HG03095 (cell line): ENCODE data around the gene GALNT5.

ENCODE experiments used
- ATAC-seq: cut with Tn5 transposase; IDR thresholded peaks from one replicate; pipeline ENCODE4 v1.9.1; 2021; ENCODE audit warnings: moderate library complexity; ENCODE audit not compliant: unreplicated experiment

GALNT5 gene

DNA sequence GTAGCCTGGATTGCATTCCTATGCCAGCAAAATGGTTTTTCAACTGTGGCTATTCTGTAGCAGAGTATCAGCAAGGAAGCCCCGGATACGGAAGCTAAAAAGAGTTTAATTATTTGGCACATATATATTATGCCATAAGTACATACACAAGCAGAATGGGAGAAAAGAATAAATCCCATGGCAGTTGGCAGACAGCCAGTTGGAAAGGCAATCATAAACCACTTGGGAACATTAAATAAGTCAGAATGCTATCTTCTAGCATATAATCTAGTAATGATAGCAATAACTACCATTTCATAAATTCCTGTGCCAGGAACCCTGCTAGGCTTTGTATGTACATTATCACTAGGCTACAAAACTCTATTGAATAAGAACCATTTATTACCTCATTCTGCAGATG, 26.0 kb downstream of the GALNT5 start:
- no peak for ATAC-seq

DNA sequence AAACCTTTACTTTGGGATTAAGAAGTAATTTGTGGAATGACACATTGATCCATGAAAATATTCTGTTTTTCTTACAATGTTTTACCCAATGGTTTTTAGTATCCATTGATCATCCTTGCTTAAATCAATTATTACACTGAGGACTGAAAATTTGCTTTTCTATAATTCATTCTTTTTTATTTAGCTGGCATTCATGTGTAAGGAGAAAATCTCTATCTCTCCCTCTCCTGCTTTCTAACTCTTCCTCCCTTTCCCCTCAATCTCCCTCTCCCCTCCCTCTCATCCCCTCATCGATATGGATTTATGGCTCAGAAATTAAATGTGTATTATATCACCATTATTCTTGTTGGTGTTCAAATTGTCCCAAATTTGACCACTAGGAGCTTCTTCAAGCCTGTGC, 29.7 kb downstream of the GALNT5 start:
- ATAC-seq = no peak

DNA sequence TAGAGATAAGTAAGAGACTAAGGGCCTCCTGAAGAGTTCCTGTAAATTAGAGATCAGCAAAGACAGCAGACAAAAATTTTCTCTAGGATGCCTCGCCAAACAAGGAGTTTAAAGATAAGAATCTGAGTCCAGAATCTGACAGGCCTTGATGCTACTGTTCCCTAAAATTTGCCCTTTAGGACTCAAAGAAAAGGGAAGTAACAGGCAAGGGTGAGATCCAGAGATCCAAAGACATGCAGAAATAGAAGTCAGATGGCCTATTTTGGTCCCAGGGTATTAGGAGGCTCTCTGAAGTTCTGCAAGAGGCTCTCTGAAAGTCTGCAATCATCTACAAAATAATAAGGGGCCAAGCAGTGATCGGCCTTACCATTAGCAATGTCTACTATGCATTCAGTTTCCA, 33.0 kb downstream of the GALNT5 start:
- no peak for ATAC-seq

DNA sequence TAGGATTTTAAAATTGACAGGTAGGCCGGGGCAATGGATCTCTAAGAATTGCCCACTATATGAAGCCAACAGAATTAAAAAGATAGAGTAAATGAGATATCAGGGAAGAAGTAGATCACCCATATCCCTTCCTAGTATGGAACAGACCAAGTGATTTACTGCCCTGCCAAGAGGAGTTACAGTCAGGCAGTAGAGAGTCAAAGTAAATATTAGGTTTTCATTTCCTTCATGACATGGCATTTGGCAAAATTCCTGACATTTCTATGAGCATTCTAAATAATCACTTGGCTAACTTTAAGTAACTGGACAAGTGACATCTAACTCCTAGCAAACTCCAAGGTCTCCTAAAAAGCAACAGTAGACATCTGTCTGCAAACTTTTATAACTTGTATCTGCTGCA, 33.5 kb downstream of the GALNT5 start:
- ATAC-seq = no peak

DNA sequence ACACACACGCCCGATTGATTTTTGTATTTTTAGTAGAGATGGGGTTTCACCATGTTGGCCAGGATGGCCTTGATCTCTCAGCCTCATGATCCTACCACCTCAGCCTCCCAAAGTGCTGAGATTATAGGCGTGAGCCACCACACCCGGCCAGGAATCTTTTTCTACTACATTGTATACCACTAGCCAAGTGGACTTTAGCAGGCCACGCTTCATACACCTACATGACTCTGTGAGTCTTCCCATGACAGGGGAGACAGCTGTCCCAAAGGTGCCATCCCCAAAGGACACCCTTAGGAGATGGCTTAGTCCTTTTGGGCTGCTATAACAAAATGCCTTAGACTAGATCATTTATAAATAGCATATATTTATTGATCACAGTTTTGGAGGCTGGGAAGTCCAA, 35.3 kb downstream of the GALNT5 start:
- no peak for ATAC-seq

DNA sequence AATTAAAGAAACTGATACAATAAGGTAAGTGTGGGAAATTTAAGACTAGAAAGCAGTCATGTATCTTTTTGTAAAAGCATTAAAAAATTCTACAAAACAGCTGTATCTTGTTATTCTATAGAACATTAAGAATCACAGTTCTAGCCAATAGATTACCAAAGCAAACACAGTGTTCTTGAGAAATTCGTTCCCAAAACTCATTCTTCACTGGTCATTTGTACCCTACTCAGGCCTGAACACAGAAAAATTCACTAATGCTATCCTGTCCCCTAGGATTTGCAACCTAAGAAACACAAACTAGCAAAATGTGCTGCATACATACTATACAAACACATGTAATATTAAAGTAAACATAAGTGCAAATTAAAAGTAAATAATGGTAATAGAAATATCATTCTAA, 39.0 kb downstream of the GALNT5 start:
- ATAC-seq = no peak

DNA sequence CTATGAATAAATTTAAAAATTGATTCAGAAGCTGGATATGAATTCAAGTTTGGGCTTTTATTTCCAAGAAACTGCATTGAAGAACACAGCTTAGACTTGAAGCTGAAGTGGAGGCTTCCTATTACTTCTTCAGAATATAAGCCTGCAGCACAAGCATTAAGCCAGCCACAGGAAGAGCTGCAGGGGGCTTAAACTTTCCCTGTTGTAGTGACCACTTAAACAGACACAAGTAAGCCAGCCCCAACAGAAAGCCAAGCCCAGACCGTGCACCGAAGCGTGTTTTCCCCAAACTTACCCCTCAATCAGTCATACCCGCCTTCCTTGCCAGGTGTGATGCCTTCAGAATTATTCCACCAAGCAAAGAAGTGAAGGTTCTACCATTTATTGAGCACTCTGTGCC, 39.5 kb downstream of the GALNT5 start:
- ATAC-seq = no peak

DNA sequence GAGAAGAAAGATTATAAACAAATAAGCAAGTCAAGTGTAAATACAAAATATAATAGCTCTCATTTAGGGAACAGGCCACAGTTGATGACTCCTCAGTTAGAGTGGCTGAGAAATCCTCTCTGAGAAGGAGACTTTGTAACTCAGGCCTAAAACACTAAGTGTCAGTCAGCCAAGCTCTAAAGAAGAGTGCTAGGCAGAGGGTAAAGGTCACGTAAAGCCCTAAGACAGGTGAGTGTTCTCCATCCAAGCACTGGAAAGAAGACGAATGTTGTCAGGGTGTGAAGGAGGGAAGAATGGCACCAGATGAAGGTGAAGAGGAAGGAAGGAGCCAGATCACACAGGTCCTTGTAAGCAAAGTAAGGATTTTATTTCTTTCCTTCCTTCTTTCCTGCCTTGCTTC, 43.8 kb downstream of the GALNT5 start:
- ATAC-seq = no peak

DNA sequence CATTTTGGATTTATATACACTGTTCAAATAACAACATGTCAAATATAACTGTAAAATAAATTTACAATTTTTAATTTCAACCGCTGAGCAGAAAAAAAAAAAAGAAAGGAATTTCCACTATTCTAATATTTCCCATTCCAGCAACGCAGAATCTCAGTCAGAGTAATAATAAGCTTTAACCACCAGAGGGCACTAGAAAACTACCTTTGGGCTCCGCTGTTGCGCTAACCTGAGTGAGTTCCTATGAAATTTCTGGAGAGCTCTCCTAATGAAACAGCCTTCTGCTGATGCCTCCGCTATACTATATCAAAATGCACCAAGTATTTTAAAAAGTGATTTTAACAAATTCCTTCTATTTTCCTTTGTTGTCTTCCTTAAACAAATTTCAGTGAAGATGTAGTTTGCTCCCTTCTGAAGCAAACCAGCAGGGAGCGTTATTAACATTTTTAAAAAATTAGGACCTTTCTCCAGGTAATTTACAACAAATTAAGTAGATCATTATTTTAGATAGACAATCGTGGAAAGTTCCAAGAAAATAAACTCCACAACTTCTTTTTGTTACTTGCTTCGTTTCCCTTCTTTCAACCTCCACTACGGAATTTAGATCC, 45.1 kb downstream of the GALNT5 start:
- peak; percentile 73 for ATAC-seq

DNA sequence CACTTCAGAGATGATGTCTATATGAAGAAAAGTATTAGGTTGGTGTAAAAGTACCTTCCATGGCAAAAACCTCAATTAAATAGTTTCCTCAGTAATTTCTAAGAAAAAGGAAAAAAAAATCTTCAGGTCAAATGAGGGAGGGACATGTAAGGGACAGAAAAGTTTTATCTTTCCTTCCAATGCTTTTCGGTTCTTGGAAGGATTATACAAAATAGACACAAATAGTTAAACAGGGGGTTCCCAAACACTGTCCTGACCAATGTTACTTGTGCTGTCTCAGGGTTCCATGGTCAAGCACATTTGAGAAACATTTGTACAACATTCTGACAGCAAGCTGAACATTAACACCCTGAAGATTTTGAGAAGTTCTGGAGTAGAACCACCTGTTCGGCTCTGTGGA, 46.1 kb downstream of the GALNT5 start:
- ATAC-seq = no peak

DNA sequence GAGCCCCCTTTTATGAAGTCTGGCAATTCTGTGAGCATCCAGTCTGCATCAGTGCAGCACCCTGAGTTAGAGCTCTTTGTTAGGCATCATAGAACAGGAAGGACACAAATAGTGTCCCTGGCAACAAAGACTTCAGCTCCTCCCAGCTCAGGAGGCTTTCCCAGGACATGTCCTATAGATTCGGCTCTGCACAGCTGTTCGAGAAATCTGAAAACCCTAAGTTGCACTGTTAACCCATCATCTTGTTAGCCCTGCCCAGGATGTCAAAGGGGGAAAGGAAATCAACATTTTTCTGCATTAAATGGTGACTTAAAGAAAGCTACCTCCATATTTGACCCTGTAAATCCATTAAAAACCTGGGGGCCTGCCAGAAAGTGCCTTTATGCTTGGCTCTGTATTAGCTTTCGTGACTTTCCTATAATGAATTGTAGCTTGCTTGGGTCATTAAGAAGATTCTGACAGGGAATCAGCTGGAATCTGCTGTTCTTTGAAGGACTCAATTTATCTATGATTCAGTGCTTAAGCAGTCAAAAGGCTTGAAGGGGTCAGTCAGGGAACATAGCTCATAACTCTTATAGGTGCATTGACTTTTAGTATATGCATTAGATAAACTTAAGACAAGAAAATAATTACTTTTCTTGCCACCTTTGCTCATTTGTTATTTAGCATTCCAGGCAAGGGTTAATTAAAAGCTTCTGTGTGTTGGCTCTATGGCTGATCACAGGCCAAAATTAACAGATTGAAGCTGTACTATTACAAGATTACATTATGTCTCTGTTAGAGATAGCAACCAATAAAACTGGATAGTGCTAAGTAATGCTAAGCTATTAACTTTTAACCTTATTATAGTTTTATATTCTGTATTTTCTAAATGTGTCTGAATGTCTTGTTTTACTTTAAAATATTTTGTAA, 47.6 kb downstream of the GALNT5 start:
- no peak for ATAC-seq

DNA sequence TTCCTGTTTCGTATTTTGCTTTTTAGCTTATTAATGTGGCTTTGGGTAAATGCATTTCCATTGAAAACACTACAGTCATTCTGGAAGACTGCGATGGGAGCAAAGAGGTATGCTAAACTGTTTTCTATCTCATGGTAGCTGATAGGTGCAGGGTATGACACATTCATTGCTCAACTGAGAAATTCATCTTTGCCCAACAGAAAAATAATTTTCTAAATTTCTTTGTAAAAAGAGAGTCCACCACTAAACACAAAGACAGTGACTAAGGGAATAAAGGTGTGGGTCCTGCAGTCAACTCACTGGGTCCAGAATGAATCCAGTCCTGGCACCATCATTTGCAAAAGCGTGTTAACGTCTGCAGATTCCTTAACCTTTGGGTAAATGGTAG, 48.2 kb downstream of the GALNT5 start:
- ATAC-seq = no peak

DNA sequence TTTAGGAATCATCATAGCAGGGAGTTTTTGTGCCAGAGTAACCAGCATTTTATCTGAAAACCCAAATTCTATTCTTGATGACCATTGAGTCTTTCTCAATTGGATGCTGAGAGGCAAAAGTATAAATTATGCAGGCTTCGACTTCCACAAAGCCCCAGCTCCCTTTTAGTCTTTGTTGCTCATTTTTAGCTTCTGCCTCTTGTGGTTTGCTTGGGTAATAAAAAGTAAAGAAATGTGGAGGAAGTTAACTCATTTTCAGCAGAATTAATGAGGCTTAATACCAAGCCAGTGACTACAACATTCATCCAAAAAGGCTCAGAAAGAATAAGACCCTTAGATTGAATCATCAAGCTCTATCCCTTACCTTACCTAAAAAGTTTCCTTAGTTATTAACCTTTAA, 49.5 kb downstream of the GALNT5 start:
- ATAC-seq = no peak

DNA sequence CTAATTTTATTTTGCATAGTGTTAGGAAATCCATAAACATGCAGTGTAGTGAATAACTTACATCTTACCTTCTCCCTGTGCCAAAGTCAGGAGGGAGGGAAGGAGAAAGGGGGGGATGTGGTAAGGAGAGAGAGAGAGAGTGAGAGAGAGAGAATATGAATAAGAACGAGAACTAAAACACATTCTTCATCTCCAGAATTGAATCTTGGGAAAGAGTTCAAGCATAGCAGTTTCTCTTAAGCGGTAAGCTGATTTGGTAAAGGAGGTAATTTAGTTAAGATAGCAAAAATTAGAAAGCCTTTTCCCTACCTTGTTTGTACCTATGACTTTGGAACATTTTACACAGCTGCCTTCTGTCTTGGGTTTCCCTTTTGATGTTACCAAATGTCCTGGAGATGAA, 52.4 kb downstream of the GALNT5 start:
- ATAC-seq = no peak

DNA sequence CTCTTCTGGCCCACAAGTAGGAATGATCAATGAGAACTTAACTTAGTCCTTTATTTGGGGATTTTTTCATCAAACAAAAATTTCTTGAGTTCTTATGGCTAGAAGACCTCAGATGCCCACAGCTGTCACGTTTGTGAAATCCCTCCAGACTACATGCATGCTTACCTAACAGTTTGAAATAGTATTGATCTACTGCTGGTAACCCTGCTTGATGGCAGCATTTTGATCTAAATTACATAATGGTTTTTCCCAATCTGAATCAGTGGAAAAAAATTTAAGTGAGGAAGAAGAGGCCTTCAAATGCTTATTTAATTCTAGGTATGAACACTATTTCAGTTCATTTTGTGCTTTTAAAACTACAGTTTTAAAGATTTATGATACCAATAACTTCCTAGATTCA, 54.2 kb downstream of the GALNT5 start:
- no peak for ATAC-seq

DNA sequence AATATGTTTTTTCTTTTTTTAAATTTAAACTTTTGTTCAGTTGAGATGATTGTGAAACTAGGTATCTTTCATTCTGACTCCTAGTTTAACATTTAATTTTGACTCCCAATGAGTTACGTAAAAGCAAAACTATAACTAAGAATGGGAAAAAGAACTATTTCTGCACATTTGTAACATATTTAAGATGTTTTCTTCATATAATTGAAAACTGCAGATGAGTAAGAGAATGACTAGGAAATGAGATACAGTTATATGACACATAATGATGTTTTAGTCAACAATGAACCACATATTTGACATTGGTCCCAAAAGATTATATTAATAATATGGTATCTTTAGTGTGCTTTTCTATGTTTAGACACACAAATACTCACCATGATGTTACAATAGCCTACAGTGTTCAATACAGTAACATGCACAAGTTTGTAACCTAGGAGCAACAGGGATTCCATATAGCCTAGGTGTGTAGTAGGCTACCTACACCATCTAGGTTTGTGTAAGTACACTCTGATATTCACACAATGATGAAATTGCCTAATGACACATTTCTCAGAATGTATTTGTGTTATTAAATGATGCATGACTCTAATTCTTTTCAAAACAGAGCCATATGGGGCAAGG, 55.5 kb downstream of the GALNT5 start:
- peak; percentile 40 for ATAC-seq

DNA sequence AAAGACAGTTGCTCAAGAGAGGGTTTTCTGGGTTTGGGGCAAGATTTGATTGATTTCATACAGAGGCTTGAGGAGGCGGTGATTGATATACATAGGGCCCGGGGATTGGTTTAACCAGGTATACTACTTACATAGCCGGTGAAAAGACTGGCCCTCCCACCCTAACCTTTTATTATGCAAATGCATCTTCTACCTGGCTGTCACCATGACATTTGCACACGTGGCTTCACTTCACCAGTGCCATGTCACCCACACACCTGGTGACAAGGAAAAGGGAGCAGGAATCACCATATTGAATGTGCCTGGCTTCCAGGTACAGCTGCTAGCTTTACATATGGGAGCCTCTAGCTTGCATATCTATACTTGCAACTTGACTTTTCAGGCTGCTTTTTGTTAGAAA, 58.4 kb downstream of the GALNT5 start:
- no peak for ATAC-seq

DNA sequence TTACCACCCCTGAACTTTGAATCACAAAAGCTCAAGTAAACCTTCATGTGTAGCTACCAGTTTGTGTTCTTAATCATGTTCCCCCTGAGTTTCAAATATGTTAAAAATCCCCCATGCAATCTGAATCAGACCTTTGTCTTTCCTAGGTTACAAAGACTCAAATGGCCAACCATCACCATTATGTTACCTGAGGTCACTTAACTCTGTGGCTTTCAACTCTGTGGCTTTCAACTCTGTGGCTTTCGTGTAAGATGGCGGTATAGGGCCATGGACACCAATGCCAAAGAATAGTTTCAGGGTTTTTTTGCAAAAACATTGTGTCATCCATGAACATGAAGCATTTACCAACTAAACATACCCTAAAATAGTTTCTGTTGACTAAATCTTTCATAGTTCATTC, 61.4 kb downstream of the GALNT5 start:
- no peak for ATAC-seq

DNA sequence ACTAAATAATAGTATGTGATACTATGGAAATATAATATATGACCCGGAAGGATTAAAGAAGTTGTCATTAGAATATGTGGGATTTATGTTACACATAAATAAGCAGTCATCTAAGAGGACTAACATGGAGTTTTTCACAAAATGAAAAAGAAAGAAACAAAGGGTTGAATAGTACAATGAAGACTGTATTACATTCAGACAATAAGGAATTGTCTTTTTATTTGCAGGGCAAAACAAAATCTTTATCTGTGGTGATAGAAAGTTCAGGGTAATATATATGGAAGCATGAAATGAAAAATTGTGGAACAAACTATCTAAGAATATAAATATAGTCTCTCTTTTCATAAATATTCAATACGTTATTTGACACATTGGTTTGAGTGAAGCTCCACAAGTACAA, 62.3 kb downstream of the GALNT5 start:
- ATAC-seq = no peak

DNA sequence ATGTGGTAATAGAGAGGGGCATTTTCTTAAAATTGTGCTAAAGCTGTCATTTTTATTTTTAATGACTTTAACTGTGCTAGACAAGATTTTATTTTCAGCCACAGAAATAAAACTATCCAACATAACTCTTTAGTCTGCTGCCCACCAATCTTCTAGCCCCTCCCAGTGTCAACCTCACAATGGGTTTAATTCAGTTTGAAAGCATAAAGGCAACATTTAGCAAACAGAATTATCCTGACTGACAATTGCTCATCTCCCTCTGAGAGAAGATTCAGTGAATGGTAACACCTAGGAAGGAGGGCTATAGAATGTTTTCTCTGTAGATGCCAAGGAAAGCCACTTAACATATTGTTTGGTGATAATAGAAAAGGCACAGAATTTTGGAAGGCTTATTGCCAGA, 62.9 kb downstream of the GALNT5 start:
- no peak for ATAC-seq

DNA sequence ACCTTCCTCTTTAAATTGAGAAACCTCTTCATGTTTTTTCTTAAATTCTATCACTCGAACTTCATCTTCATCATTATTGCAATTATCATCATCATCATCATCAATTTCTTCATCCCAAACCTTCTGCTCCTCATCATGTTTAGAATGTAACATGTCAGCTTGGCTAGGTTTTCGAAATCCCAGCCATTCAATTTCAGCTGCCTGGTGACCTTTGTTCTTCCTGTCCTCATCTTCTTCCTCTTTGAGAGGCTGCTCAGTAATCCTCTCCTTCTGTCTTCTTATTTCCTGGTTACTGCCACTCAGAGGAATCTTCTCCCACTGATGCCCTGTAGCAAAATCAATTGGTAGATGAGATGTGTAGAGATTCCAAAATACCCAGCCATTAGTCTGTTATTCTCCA, 64.0 kb downstream of the GALNT5 start:
- no peak for ATAC-seq

DNA sequence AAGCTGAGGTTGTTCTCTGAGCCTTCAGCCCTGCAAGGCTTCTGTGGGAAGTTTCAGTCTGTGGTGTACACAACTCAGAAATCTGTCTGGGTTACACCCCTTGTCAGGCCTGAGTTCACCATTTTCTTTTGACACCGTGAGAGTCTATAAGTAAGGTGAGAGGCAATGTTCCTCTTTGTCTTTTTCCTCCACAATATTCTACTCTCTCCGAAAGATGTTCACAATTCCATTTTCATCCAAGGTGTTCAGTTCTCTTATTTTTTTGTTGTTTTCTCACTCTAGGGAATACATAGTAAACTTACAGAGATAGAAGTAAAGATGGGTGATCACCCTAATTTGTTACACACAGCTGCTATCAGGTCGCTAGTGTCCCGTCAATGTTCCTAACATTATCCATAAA, 64.9 kb downstream of the GALNT5 start:
- no peak for ATAC-seq
